ENCODE data around the gene PCDH12.

PCDH12 gene

GRCh38 chr5:141931694-141932093, 26.3 kb downstream of the PCDH12 start:
- no peak overlapping the region for H3K9ac ChIP-seq (ENCODE audit: low read length)
- no peak overlapping the region for H2BK120ac ChIP-seq (ENCODE audit: low read depth, low read length)
- H4K8ac ChIP-seq (ENCODE audit: low read depth, low read length), result no peak overlapping the region
- no peak overlapping the region for H2BK5ac ChIP-seq (ENCODE audit: low read length)
- H3K23ac ChIP-seq (ENCODE audit: low read length), result no peak overlapping the region
- H2BK15ac ChIP-seq (replicated peaks; ENCODE audit: low read depth), result no peak overlapping the region
- WGBS (ENCODE audit: extremely low coverage, insufficient coverage, low lambda C conversion rate), result no CpG with 5 or more reads among the region's 5 CpGs
- no peak overlapping the region for H3K4ac ChIP-seq (ENCODE audit: low read depth, low read length)
- H2AK5ac ChIP-seq (ENCODE audit: low read length), result no peak overlapping the region
- H3K27me3 ChIP-seq (ENCODE audit: insufficient read depth, low read length, poor library complexity), result no peaks in the 10 kb centered on the region
- peaks cover 33% of the 10 kb centered on the region for H3K36me3 ChIP-seq (ENCODE audit: control insufficient read depth, insufficient read depth, low read length)
- no peaks in the 10 kb centered on the region for H3K4me1 ChIP-seq (ENCODE audit: control insufficient read depth, low read depth, low read length)
- no peak overlapping the region for H3K56ac ChIP-seq (ENCODE audit: low read length)
- no peak overlapping the region for H4K5ac ChIP-seq (ENCODE audit: low read length)
- no peak overlapping the region for H3K18ac ChIP-seq (ENCODE audit: low read length)
- H3K4me2 ChIP-seq (ENCODE audit: low read length), result no peak overlapping the region
- H3K79me2 ChIP-seq (ENCODE audit: control insufficient read depth, insufficient read depth, low read length), result no peaks in the 10 kb centered on the region
- peaks cover 1% of the 10 kb centered on the region for H3K79me1 ChIP-seq (ENCODE audit: low read length)
- no peak overlapping the region for H3K27ac ChIP-seq (ENCODE audit: low read depth, low read length)
- H3K4me3 ChIP-seq (ENCODE audit: low read length), result no peak overlapping the region
- DNase-seq, result no peak

GRCh38 chr5:141929398-141930058, 28.5 kb downstream of the PCDH12 start:
- DNase-seq, result no peak
- H2AK5ac ChIP-seq (ENCODE audit: low read length), result no peak overlapping the region
- WGBS (ENCODE audit: extremely low coverage, insufficient coverage, low lambda C conversion rate), result no CpG with 5 or more reads among the region's 19 CpGs
- no peak overlapping the region for H2BK120ac ChIP-seq (ENCODE audit: low read depth, low read length)
- H3K27me3 ChIP-seq (ENCODE audit: insufficient read depth, low read length, poor library complexity), result no peaks in the 10 kb centered on the region
- H3K79me1 ChIP-seq (ENCODE audit: low read length), result peaks cover 7% of the 10 kb centered on the region
- H3K36me3 ChIP-seq (ENCODE audit: control insufficient read depth, insufficient read depth, low read length), result peaks cover 32% of the 10 kb centered on the region
- no peak overlapping the region for H3K4me3 ChIP-seq (ENCODE audit: low read length)
- H2BK15ac ChIP-seq (replicated peaks; ENCODE audit: low read depth), result no peak overlapping the region
- no peak overlapping the region for H3K23ac ChIP-seq (ENCODE audit: low read length)
- no peak overlapping the region for H3K18ac ChIP-seq (ENCODE audit: low read length)
- H4K5ac ChIP-seq (ENCODE audit: low read length), result no peak overlapping the region
- no peak overlapping the region for H3K9ac ChIP-seq (ENCODE audit: low read length)
- H3K27ac ChIP-seq (ENCODE audit: low read depth, low read length), result no peak overlapping the region
- no peaks in the 10 kb centered on the region for H3K4me1 ChIP-seq (ENCODE audit: control insufficient read depth, low read depth, low read length)
- H2BK5ac ChIP-seq (ENCODE audit: low read length), result no peak overlapping the region
- no peak overlapping the region for H3K4ac ChIP-seq (ENCODE audit: low read depth, low read length)
- no peak overlapping the region for H3K4me2 ChIP-seq (ENCODE audit: low read length)
- H3K79me2 ChIP-seq (ENCODE audit: control insufficient read depth, insufficient read depth, low read length), result peaks cover under 1% of the 10 kb centered on the region
- no peak overlapping the region for H4K8ac ChIP-seq (ENCODE audit: low read depth, low read length)
- H3K56ac ChIP-seq (ENCODE audit: low read length), result no peak overlapping the region

GRCh38 chr5:141928051-141928450, 30.0 kb downstream of the PCDH12 start:
- Histone ChIP-seq H2BK15ac (replicated peaks; ENCODE audit: low read depth) (no peak overlapping the region), H3K27ac (ENCODE audit: low read depth, low read length) (no peak overlapping the region), H2BK120ac (ENCODE audit: low read depth, low read length) (no peak overlapping the region), H3K4ac (ENCODE audit: low read depth, low read length) (no peak overlapping the region), H2BK5ac (ENCODE audit: low read length) (no peak overlapping the region), H4K5ac (ENCODE audit: low read length) (no peak overlapping the region), H3K79me2 (ENCODE audit: control insufficient read depth, insufficient read depth, low read length) (peaks cover 2% of the 10 kb centered on the region), H3K23ac (ENCODE audit: low read length) (no peak overlapping the region), H4K8ac (ENCODE audit: low read depth, low read length) (no peak overlapping the region), H3K4me1 (ENCODE audit: control insufficient read depth, low read depth, low read length) (peaks cover 4% of the 10 kb centered on the region), H3K56ac (ENCODE audit: low read length) (no peak overlapping the region), H3K27me3 (ENCODE audit: insufficient read depth, low read length, poor library complexity) (no peaks in the 10 kb centered on the region), H3K9ac (ENCODE audit: low read length) (no peak overlapping the region), H2AK5ac (ENCODE audit: low read length) (no peak overlapping the region), H3K4me3 (ENCODE audit: low read length) (no peak overlapping the region), H3K79me1 (ENCODE audit: low read length) (peaks cover 12% of the 10 kb centered on the region), H3K18ac (ENCODE audit: low read length) (no peak overlapping the region), H3K36me3 (ENCODE audit: control insufficient read depth, insufficient read depth, low read length) (peaks cover 26% of the 10 kb centered on the region), H3K4me2 (ENCODE audit: low read length) (no peak overlapping the region)
- no peak for DNase-seq
- WGBS (ENCODE audit: extremely low coverage, insufficient coverage, low lambda C conversion rate), result no CpG with 5 or more reads among the region's 8 CpGs

- Histone ChIP-seq H2AK5ac (ENCODE audit: low read length) (no peak overlapping the region), H3K4me3 (ENCODE audit: low read length) (no peak overlapping the region), H3K18ac (ENCODE audit: low read length) (no peak overlapping the region), H3K79me1 (ENCODE audit: low read length) (peaks cover 13% of the 10 kb centered on the region), H4K5ac (ENCODE audit: low read length) (no peak overlapping the region), H4K8ac (ENCODE audit: low read depth, low read length) (no peak overlapping the region), H3K4me2 (ENCODE audit: low read length) (no peak overlapping the region), H3K4ac (ENCODE audit: low read depth, low read length) (no peak overlapping the region), H3K27ac (ENCODE audit: low read depth, low read length) (no peak overlapping the region), H2BK120ac (ENCODE audit: low read depth, low read length) (no peak overlapping the region), H3K4me1 (ENCODE audit: control insufficient read depth, low read depth, low read length) (peaks cover 4% of the 10 kb centered on the region), H2BK5ac (ENCODE audit: low read length) (no peak overlapping the region), H3K36me3 (ENCODE audit: control insufficient read depth, insufficient read depth, low read length) (peaks cover 22% of the 10 kb centered on the region), H3K23ac (ENCODE audit: low read length) (no peak overlapping the region), H2BK15ac (replicated peaks; ENCODE audit: low read depth) (no peak overlapping the region), H3K79me2 (ENCODE audit: control insufficient read depth, insufficient read depth, low read length) (peaks cover 2% of the 10 kb centered on the region), H3K56ac (ENCODE audit: low read length) (no peak overlapping the region), H3K27me3 (ENCODE audit: insufficient read depth, low read length, poor library complexity) (no peaks in the 10 kb centered on the region), H3K9ac (ENCODE audit: low read length) (no peak overlapping the region)
- no peak for DNase-seq
- no CpG with 5 or more reads among the region's 2 CpGs for WGBS (ENCODE audit: extremely low coverage, insufficient coverage, low lambda C conversion rate)
Observed at GRCh38 chr5:141926434-141926833, 31.6 kb downstream of the PCDH12 start.

GRCh38 chr5:141923448-141924313, 34.3 kb downstream of the PCDH12 start, which contains the start of gene DELE1:
Gene DELE1 (plus strand): TSS chr5:141923871. CDS start chr5:141923942, 71 bp downstream.
- peaks cover 13% of the 10 kb centered on the region for H3K79me1 ChIP-seq (ENCODE audit: low read length)
- H3K4ac ChIP-seq (ENCODE audit: low read depth, low read length), result peak within 1 kb of the TSS; percentile 95
- peak within 1 kb of the TSS; percentile 97 for H3K27ac ChIP-seq (ENCODE audit: low read depth, low read length)
- peak within 1 kb of the TSS; percentile 90 for H3K4me3 ChIP-seq (ENCODE audit: low read length)
- H2BK120ac ChIP-seq (ENCODE audit: low read depth, low read length), result no peak within 1 kb of the TSS
- H4K5ac ChIP-seq (ENCODE audit: low read length), result no peak within 1 kb of the TSS
- H2BK5ac ChIP-seq (ENCODE audit: low read length), result peak within 1 kb of the TSS; percentile 77
- H4K8ac ChIP-seq (ENCODE audit: low read depth, low read length), result peak within 1 kb of the TSS; percentile 17
- no peak within 1 kb of the TSS for H2BK15ac ChIP-seq (replicated peaks; ENCODE audit: low read depth)
- peak; percentile 98 for DNase-seq
- peaks cover 2% of the 10 kb centered on the region for H3K79me2 ChIP-seq (ENCODE audit: control insufficient read depth, insufficient read depth, low read length)
- WGBS (ENCODE audit: extremely low coverage, insufficient coverage, low lambda C conversion rate), result no CpG with 5 or more reads among the region's 53 CpGs
- peak within 1 kb of the TSS; percentile 93 for H3K56ac ChIP-seq (ENCODE audit: low read length)
- peak within 1 kb of the TSS; percentile 83 for H3K23ac ChIP-seq (ENCODE audit: low read length)
- no peaks in the 10 kb centered on the region for H3K27me3 ChIP-seq (ENCODE audit: insufficient read depth, low read length, poor library complexity)
- H3K18ac ChIP-seq (ENCODE audit: low read length), result peak within 1 kb of the TSS; percentile 91
- peak within 1 kb of the TSS; percentile 94 for H3K9ac ChIP-seq (ENCODE audit: low read length)
- peaks cover 6% of the 10 kb centered on the region for H3K36me3 ChIP-seq (ENCODE audit: control insufficient read depth, insufficient read depth, low read length)
- H3K4me2 ChIP-seq (ENCODE audit: low read length), result peak within 1 kb of the TSS; percentile 77
- H2AK5ac ChIP-seq (ENCODE audit: low read length), result peak within 1 kb of the TSS; percentile 48
- H3K4me1 ChIP-seq (ENCODE audit: control insufficient read depth, low read depth, low read length), result peaks cover 4% of the 10 kb centered on the region
